T-cell (primary cell): ENCODE data around the gene PUS10. TPM values are rescaled to one million over a fixed set of nuclear protein-coding genes. Genes with fewer than 3 reads are reported as not detected.

ENCODE experiments used
- ATAC-seq, 4 experiments: fragments of 200-7000 bp in 3 of 4; fragments of 150-1000 bp in 1 of 4; cut with Tn5 transposase; replicated peaks in 1 of 4; 1 replicate in 3 of 4; 2 replicates in 1 of 4; pipeline ENCODE4 v1.10.0; 2021; ENCODE audit warnings: moderate library complexity in 3 of 4, mild to moderate bottlenecking in 2 of 4, moderate number of reproducible peaks in 1 of 4
- CTCF ChIA-PET, 2 donors: fragments of 300-600 bp; sonication (Branson Sonifier 250); formaldehyde crosslinking; loops; one replicate each; lab custom pipeline; 2022; ENCODE audit warnings: antibody characterized with exemption in 2 of 2; lab: Charles Lee
- POLR2A ChIA-PET, 2 donors: fragments of 300-600 bp; sonication (Branson Sonifier 250); formaldehyde crosslinking; loops; one replicate each; lab custom pipeline; 2022; ENCODE audit warnings: antibody characterized with exemption in 2 of 2; lab: Charles Lee
- DNase-seq, 35 experiments: peaks; one replicate each; pipeline versions ENCODE4 v3.0.0 to v3.0.0-alpha.2; 2013 to 2023
- H3K27ac ChIP-seq: one replicate; pipeline ENCODE4 v1.5.1; 2013; ENCODE audit warnings: low read length
- H3K27me3 ChIP-seq, 2 experiments: replicated peaks in 1 of 2; 1 replicate in 1 of 2; 2 replicates in 1 of 2; pipeline versions ENCODE4 v1.6.1 to v1.7.0; 2013; ENCODE audit warnings: low read length in 1 of 2, mixed read lengths in 1 of 2; ENCODE audit not compliant: control insufficient read depth in 2 of 2, insufficient read depth in 2 of 2; ENCODE audit errors: extremely low read depth in 1 of 2
- H3K36me3 ChIP-seq, 2 donors: 1 replicate in 1 of 2; 2 replicates in 1 of 2; pipeline versions ENCODE4 v1.6.1 to v1.7.0; 2013; ENCODE audit warnings: low read length in 1 of 2; ENCODE audit not compliant: control insufficient read depth in 2 of 2, insufficient read depth in 1 of 2; ENCODE audit errors: extremely low read depth in 1 of 2
- H3K4me1 ChIP-seq, 2 experiments: 1 replicate in 1 of 2; 2 replicates in 1 of 2; pipeline versions ENCODE4 v1.6.1 to v1.7.0; 2013; ENCODE audit warnings: low read length in 2 of 2, mixed read lengths in 1 of 2; ENCODE audit not compliant: insufficient read depth in 2 of 2, control insufficient read depth in 1 of 2; ENCODE audit errors: extremely low read depth in 1 of 2
- H3K4me3 ChIP-seq, 2 donors: 1 replicate in 1 of 2; 2 replicates in 1 of 2; pipeline versions ENCODE4 v1.5.1 to v1.7.0; 2013; ENCODE audit warnings: mild to moderate bottlenecking in 2 of 2, low read length in 1 of 2, moderate library complexity in 1 of 2; ENCODE audit not compliant: control insufficient read depth in 1 of 2; ENCODE audit errors: extremely low read depth in 1 of 2
- H3K9me3 ChIP-seq: 2 replicates; pipeline ENCODE4 v1.7.0; 2013
- H3K27ac Mint-ChIP-seq, 2 donors: one replicate each; pipeline ENCODE4 v1.8.0; 2020 to 2021; ENCODE audit warnings: mild to moderate bottlenecking in 2 of 2, mixed read lengths in 2 of 2
- H3K27me3 Mint-ChIP-seq, 2 donors: one replicate each; pipeline ENCODE4 v1.8.0; 2021 to 2022; ENCODE audit warnings: mixed read lengths in 2 of 2
- H3K36me3 Mint-ChIP-seq: one replicate; pipeline ENCODE4 v1.8.0; 2021; ENCODE audit warnings: mixed read lengths
- H3K4me1 Mint-ChIP-seq, 3 donors: one replicate each; pipeline ENCODE4 v1.8.0; 2020 to 2022; ENCODE audit warnings: mixed read lengths in 3 of 3, mild to moderate bottlenecking in 1 of 3
- H3K4me3 Mint-ChIP-seq, 3 donors: one replicate each; pipeline ENCODE4 v1.8.0; 2020 to 2022; ENCODE audit warnings: mild to moderate bottlenecking in 3 of 3, mixed read lengths in 3 of 3, moderate library complexity in 3 of 3
- H3K9me3 Mint-ChIP-seq, 3 donors: one replicate each; pipeline ENCODE4 v1.8.0; 2020 to 2022; ENCODE audit warnings: mixed read lengths in 3 of 3
- WGBS: methylation state at CpG from one replicate; pipeline ENCODE4 v1.1.5; 2013; ENCODE audit warnings: missing lambda C conversion rate; ENCODE audit not compliant: insufficient coverage; 5-methylcytosine and 5-hydroxymethylcytosine counted together
- total RNA-seq, 35 experiments: library from RNA in 6 of 35; stranded (reverse) in 6 of 35; fragments of 120-200 nt in 1 of 35; gene quantifications; one replicate each; pipeline versions ENCODE4 v1.2.1 to v1.2.4 and lab custom pipeline; 2013 to 2026

PUS10 gene
- total RNA-seq, 5 donors from 2014 or later (not counting 1 experiment from before 2014, with no cell fraction given): 5.2 to 6.4 (median 5.6) TPM

DNA sequence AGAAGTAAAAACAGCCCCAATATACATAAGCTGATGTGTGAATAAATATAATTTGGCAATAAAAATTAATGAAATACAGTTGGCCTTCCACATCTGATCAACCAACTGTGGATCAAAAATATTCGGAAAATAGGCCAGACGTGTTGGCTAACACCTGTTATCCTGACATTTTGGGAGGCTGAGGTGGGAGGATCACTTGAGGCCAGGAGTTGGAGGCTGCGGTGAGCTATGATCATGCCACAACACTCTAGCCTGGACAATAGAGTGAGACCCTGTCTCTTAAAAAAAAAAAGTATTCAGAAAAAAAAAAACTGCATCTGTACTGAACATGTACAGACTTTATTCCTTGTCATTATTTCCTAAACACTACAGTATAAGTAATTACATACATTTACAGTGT lies 11.5 kb upstream of the PUS10 start:
- Histone ChIP-seq H3K9me3 (no peaks in the 10 kb centered on the region), H3K36me3 (peaks cover 10 to 23% of the 10 kb centered on the region in 2 donors), H3K27ac (no peak overlapping the region), H3K27me3 (no peaks in the 10 kb centered on the region), H3K4me1 (no peaks in the 10 kb centered on the region), H3K4me3 (no peak overlapping the region)
- Mint-ChIP-seq H3K4me3 (no peak overlapping the region), H3K27ac (no peak overlapping the region), H3K4me1 (peaks cover 14 to 28% (median 18%) of the 10 kb centered on the region in 3 donors), H3K9me3 (no peaks in the 10 kb centered on the region), H3K36me3 (peaks cover 38% of the 10 kb centered on the region), H3K27me3 (no peaks in the 10 kb centered on the region)
- ChIA-PET CTCF (interaction anchor here in 1 of 2 donors (0.7 kb wide), 1 partner anchor 500 kb away, joined by 4 read pairs; no protein-coding TSS in a partner anchor), POLR2A (interaction anchor here (0.7 to 1.4 kb wide), 2 partner anchors 13 to 128 kb away, joined by 3 to 5 read pairs; no protein-coding TSS in a partner anchor)
- ATAC-seq (no peak), DNase-seq (no peak)
- no CpG with 5 or more reads among the region's 3 CpGs for WGBS

DNA sequence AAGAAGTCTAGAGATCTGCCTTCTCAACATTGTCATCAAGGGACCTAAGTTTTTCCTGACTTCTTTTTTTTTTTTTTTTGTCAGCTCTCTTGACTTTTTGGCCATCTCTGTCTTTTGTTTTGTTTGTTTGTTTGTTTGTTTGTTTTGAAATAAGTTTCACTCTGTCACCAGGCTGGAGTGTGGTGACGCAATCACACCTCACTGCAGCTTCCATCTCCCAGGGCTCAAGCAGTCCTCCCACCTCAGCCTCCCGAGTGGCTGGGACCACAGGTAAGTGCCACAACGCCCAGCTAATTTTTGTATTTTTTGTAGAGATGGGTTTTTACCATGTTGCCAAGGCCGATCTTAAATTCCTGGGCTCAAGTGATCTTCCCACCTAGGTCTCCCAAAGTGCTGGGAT lies 5.6 kb upstream of the PUS10 start:
- Histone ChIP-seq H3K27me3 (no peaks in the 10 kb centered on the region), H3K4me3 (no peak overlapping the region), H3K4me1 (peaks cover 2 to 10% of the 10 kb centered on the region in 2 experiments), H3K36me3 (peaks cover 2 to 3% of the 10 kb centered on the region in 2 donors), H3K27ac (no peak overlapping the region), H3K9me3 (no peaks in the 10 kb centered on the region)
- Mint-ChIP-seq H3K36me3 (peaks cover 40% of the 10 kb centered on the region), H3K9me3 (peaks cover 0 to 2% (median 0%) of the 10 kb centered on the region in 3 donors), H3K27ac (no peak overlapping the region), H3K4me3 (no peak overlapping the region), H3K27me3 (no peaks in the 10 kb centered on the region), H3K4me1 (peaks cover 56 to 64% (median 60%) of the 10 kb centered on the region in 3 donors)
- POLR2A ChIA-PET: no interaction called here
- CTCF ChIA-PET: no interaction called here
- no peak for DNase-seq
- WGBS: no CpG with 5 or more reads among the region's 4 CpGs
- ATAC-seq: no peak

DNA sequence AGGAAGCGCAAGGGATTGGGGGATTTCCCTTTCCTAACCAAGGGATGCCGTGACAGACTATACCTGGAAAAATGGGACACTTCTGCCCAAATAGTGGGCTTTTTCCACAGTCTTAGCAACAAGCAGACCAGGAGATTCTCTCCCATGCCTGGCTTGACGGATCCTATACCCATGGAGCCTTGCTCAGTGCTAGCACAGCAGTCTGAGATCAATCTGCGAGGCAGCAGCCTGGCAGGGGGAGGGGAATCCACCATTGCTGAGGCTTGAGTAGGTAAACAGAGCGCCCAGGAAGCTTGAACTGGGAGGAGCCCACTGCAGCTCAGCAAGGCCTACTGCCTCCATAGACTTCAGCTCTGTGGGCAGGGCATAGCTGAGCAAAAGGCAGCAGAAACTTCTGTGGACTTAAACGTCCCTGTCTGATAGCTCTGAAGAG lies 3.2 kb upstream of the PUS10 start:
- ChIA-PET CTCF (no interaction called here), POLR2A (interaction anchor here in 1 of 2 donors (0.6 kb wide), 1 partner anchor 18 kb away, joined by 5 read pairs; no protein-coding TSS in a partner anchor)
- ATAC-seq (no peak), DNase-seq (no peak)
- Mint-ChIP-seq H3K4me3 (no peak overlapping the region), H3K4me1 (peaks cover 61 to 66% (median 64%) of the 10 kb centered on the region in 3 donors), H3K9me3 (peaks cover 0 to 2% (median 0%) of the 10 kb centered on the region in 3 donors), H3K27me3 (no peaks in the 10 kb centered on the region), H3K27ac (no peak overlapping the region), H3K36me3 (peaks cover 28% of the 10 kb centered on the region)
- no peak overlapping the region for H3K27ac ChIP-seq
- H3K4me3 ChIP-seq: no peak overlapping the region
- H3K4me1 ChIP-seq: peaks cover 10 to 13% of the 10 kb centered on the region in 2 experiments
- no peaks in the 10 kb centered on the region for H3K27me3 ChIP-seq
- peaks cover under 1 to 2% of the 10 kb centered on the region in 2 donors for H3K36me3 ChIP-seq
- whole genome bisulfite sequencing: 96% methylated on average over 6 of the region's 6 CpGs
- no peaks in the 10 kb centered on the region for H3K9me3 ChIP-seq

DNA sequence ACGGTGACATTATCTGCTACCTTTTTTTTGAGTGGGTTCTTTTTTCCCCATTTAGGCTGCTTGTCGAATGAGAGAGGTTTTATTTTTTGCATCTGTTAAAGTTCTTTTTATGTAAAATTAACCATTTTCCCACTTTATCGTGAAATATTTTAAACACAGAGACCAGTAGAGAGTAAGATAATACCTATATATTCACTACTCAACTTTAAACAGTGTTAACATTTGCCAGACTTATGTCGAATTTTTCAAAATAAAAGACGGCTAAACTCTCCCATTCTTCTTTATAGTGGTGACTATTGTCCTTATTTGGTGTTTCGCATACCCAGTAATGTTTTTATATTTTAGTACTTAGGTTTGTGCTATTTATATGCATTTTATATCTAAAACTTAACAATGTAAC lies 743 bp upstream of the PUS10 start:
- CTCF ChIA-PET: no interaction called here
- POLR2A ChIA-PET: no interaction called here
- ATAC-seq (no peak), DNase-seq (no peak)
- H3K36me3 ChIP-seq: peaks cover 0 to 2% of the 10 kb centered on the region in 2 donors
- H3K9me3 ChIP-seq: no peaks in the 10 kb centered on the region
- H3K9me3 Mint-ChIP-seq: peaks cover 0 to 2% (median 0%) of the 10 kb centered on the region in 3 donors
- peaks cover 11 to 13% of the 10 kb centered on the region in 2 experiments for H3K4me1 ChIP-seq
- peak overlapping the region; percentile 75 for H3K27ac ChIP-seq
- peak overlapping the region in 1 of 2 donors; percentile 94 for H3K4me3 ChIP-seq
- H3K4me1 Mint-ChIP-seq: peaks cover 52 to 68% (median 58%) of the 10 kb centered on the region in 3 donors
- no peaks in the 10 kb centered on the region for H3K27me3 ChIP-seq
- H3K27me3 Mint-ChIP-seq: no peaks in the 10 kb centered on the region
- peaks cover 21% of the 10 kb centered on the region for H3K36me3 Mint-ChIP-seq
- H3K27ac Mint-ChIP-seq: peak overlapping the region; percentile 97 to 99
- no CpG with 5 or more reads among the region's 6 CpGs for WGBS
- peak overlapping the region; percentile 94 to 100 (median 99) for H3K4me3 Mint-ChIP-seq

DNA sequence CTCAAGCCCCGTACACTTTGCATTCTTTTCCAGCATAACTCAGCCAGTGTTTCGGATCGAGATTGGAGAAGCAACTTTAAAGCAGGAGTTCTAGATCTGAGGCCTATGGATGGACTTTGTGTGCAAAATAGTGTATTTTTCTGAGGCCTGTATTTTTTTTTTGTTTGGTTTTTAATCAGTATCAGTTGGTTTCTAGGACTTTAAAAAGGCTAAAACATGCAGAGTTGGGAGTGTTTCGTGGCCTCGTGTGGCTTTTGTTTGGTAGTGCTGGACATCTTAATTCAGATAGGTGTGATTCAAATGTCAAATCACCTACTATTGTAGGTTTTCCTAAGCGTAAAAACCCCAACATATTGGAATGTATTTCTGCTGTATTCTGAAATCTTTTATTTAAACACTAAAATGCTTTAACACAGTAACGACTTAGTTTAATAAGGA lies 282 bp upstream of the PUS10 start:
- Histone ChIP-seq H3K4me1 (peaks cover 11 to 13% of the 10 kb centered on the region in 2 experiments), H3K27ac (peak overlapping the region; percentile 75), H3K4me3 (peak overlapping the region; percentile 94 to 100), H3K36me3 (peaks cover 0 to 2% of the 10 kb centered on the region in 2 donors), H3K9me3 (no peaks in the 10 kb centered on the region), H3K27me3 (no peaks in the 10 kb centered on the region)
- Mint-ChIP-seq H3K36me3 (peaks cover 17% of the 10 kb centered on the region), H3K4me1 (peaks cover 47 to 63% (median 53%) of the 10 kb centered on the region in 3 donors), H3K27me3 (no peaks in the 10 kb centered on the region), H3K4me3 (peak overlapping the region; percentile 94 to 100 (median 99)), H3K27ac (peak overlapping the region; percentile 97 to 99), H3K9me3 (peaks cover 0 to 2% (median 0%) of the 10 kb centered on the region in 3 donors)
- ChIA-PET CTCF (interaction anchor here (1.0 to 1.7 kb wide), 2 partner anchors 20 to 261 kb away, joined by 3 to 5 read pairs; no protein-coding TSS in a partner anchor), POLR2A (interaction anchor here in 1 of 2 donors (0.6 to 1.0 kb wide), 2 partner anchors 136 to 159 kb away, joined by 3 to 6 read pairs; no protein-coding TSS in a partner anchor)
- ATAC-seq: no peak
- DNase-seq: no peak
- 0% methylated on average over 1 of the region's 7 CpGs for WGBS

DNA sequence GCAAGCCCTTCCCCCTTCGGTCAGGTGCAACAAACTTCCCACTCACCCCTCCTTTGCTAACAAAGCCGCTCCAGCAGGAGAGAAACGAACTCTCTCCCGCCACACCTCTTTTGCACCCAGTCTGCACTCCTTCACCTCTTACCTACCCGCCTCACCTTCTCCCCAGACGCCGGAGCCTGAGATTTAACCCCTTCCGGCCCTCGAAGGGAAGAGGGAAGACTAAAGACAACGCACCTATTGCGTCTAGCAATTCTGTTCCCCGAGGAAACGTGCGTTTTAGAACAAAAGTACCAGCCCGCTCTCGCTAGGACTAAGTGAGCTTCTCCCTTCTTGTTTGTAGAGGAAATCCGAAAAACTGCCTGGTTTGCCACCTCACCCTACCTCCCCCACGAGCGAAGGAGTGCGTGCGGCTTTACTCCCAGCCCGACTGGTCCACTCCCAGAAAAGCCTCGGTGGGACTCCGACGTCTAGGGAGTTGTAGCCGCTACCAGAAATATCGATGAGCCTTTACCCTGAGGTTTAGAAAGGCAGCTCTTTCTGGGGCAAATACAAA lies 976 bp downstream of the PUS10 start:
- Mint-ChIP-seq H3K36me3 (peaks cover 9% of the 10 kb centered on the region), H3K4me3 (peak overlapping the region; percentile 94 to 100 (median 99)), H3K4me1 (peaks cover 41 to 56% (median 46%) of the 10 kb centered on the region in 3 donors), H3K27ac (peak overlapping the region; percentile 97 to 99), H3K27me3 (no peaks in the 10 kb centered on the region), H3K9me3 (peaks cover 0 to under 1% (median 0%) of the 10 kb centered on the region in 3 donors)
- no peaks in the 10 kb centered on the region for H3K9me3 ChIP-seq
- no peaks in the 10 kb centered on the region for H3K36me3 ChIP-seq
- peak overlapping the region; percentile 75 for H3K27ac ChIP-seq
- H3K27me3 ChIP-seq: no peaks in the 10 kb centered on the region
- POLR2A ChIA-PET: interaction anchor here in 1 of 2 donors (0.6 to 1.0 kb wide), 4 partner anchors 24 to 742 kb away, joined by 3 to 6 read pairs (median 4); no protein-coding TSS in a partner anchor
- H3K4me3 ChIP-seq: peak overlapping the region; percentile 94 to 100
- CTCF ChIA-PET: interaction anchor here (0.6 to 1.7 kb wide), 3 partner anchors 18 to 260 kb away, joined by 3 to 5 read pairs (median 3); no protein-coding TSS in a partner anchor
- under 1% methylated on average over 23 of the region's 27 CpGs for WGBS
- peak; percentile 41 to 74 (median 56) for DNase-seq
- peak; percentile 71 to 77 (median 75) for ATAC-seq
- H3K4me1 ChIP-seq: peaks cover 11 to 13% of the 10 kb centered on the region in 2 experiments
